Keratinocyte (primary cell): Measurements from ENCODE around the gene KRT31. TPM values are rescaled to one million over a fixed set of nuclear protein-coding genes. Genes with fewer than 3 reads are reported as not detected.

Experiments used
- DNase-seq: peaks from one replicate; pipeline ENCODE4 v3.0.0-alpha.2; 2011; ENCODE audit warnings: low read depth, missing footprints, low spot score
- FAIRE-seq: peaks from 2 replicates; lab custom pipeline; 2011; peaks lifted over from hg19 to GRCh38; lab: Jason Lieb, UNC
- H2AFZ ChIP-seq: 2 replicates; pipeline ENCODE4 v1.6.0; 2012; ENCODE audit warnings: low read length, control low read depth, inconsistent platforms; ENCODE audit not compliant: control insufficient read depth
- H3K27ac ChIP-seq: 2 replicates; pipeline ENCODE4 v1.5.1; 2011; ENCODE audit warnings: low read length; ENCODE audit not compliant: control insufficient read depth, insufficient read depth
- H3K27me3 ChIP-seq: 3 replicates; pipeline ENCODE4 v1.6.0; 2011; ENCODE audit warnings: low read length; ENCODE audit not compliant: control insufficient read depth, insufficient read depth; ENCODE audit errors: extremely low read depth
- H3K36me3 ChIP-seq, 2 experiments: 2 replicates in 1 of 2; 3 replicates in 1 of 2; pipeline ENCODE4 v1.5.1; 2011; ENCODE audit warnings: low read length in 2 of 2, mild to moderate bottlenecking in 1 of 2; ENCODE audit not compliant: control insufficient read depth in 2 of 2, insufficient read depth in 2 of 2; ENCODE audit errors: extremely low read depth in 1 of 2
- H3K4me1 ChIP-seq: 3 replicates; pipeline ENCODE4 v1.5.1; 2011; ENCODE audit warnings: low read length; ENCODE audit not compliant: control insufficient read depth, insufficient read depth; ENCODE audit errors: extremely low read depth
- H3K4me2 ChIP-seq: 3 replicates; pipeline ENCODE4 v1.6.0; 2011; ENCODE audit warnings: low read depth, low read length; ENCODE audit not compliant: control insufficient read depth, insufficient read depth; ENCODE audit errors: extremely low read depth
- H3K4me3 ChIP-seq, 3 experiments: fragments of 200-600 bp in 1 of 3; sonication (generic) in 1 of 3; 2 replicates in 2 of 3; 3 replicates in 1 of 3; pipeline ENCODE4 v1.5.1; 2011 to 2016; ENCODE audit warnings: low read length in 3 of 3, mild to moderate bottlenecking in 3 of 3, control low read depth in 2 of 3, inconsistent platforms in 1 of 3, low read depth in 1 of 3, mixed read lengths in 1 of 3, mixed run types in 1 of 3, moderate library complexity in 1 of 3; ENCODE audit not compliant: control insufficient read depth in 2 of 3, insufficient read depth in 2 of 3; ENCODE audit errors: extremely low read depth in 1 of 3
- H3K79me2 ChIP-seq: 2 replicates; pipeline ENCODE4 v1.6.0; 2012; ENCODE audit warnings: low read length; ENCODE audit not compliant: control insufficient read depth, insufficient read depth
- H3K9ac ChIP-seq: 3 replicates; pipeline ENCODE4 v1.6.0; 2011; ENCODE audit warnings: low read length; ENCODE audit not compliant: control insufficient read depth, insufficient read depth; ENCODE audit errors: extremely low read depth
- H3K9me1 ChIP-seq: 3 replicates; pipeline ENCODE4 v1.6.0; 2011; ENCODE audit warnings: low read length; ENCODE audit not compliant: control insufficient read depth, insufficient read depth; ENCODE audit errors: extremely low read depth
- H3K9me3 ChIP-seq: 2 replicates; pipeline ENCODE4 v1.5.1; 2012; ENCODE audit warnings: low read depth, low read length; ENCODE audit not compliant: control insufficient read depth
- H4K20me1 ChIP-seq: 3 replicates; pipeline ENCODE4 v1.6.0; 2011; ENCODE audit warnings: low read length; ENCODE audit not compliant: control insufficient read depth, insufficient read depth; ENCODE audit errors: extremely low read depth
- EZH2 ChIP-seq: IDR thresholded peaks from one replicate; pipeline ENCODE4 v1.6.1; 2012; ENCODE audit warnings: inconsistent platforms, mild to moderate bottlenecking, low read length, moderate library complexity
- dilution Hi-C: fragments of 300-500 bp; cut with MboI; formaldehyde crosslinking; loops from one replicate; pipeline ENCODE4 v1.7.0; 2020; ENCODE audit warnings: low sequenced_read_pairs; ENCODE audit not compliant: extremely low pct_ligation_motif_present
- polyA plus RNA-seq, 5 experiments: library from polyadenylated mRNA; depleted of rRNA in 3 of 5; stranded (reverse) in 3 of 5; stranded (forward) in 1 of 5; unstranded in 1 of 5; fragments of >200 nt; gene quantifications; 1 replicate in 1 of 5; 2 replicates in 3 of 5; 3 replicates in 1 of 5; pipeline versions ENCODE4 v1.2.1 to v1.2.3, GENCODE V29; 2011 to 2012; ENCODE audit warnings: missing spikeins in 2 of 5, low read depth in 1 of 5, low replicate concordance in 1 of 5
- TF ChIP-seq, protein P1 (sequence below), 3 experiments: IDR thresholded peaks in 1 of 3; conservative IDR thresholded peaks in 1 of 3; optimal IDR thresholded peaks in 1 of 3; 2 replicates in 2 of 3; 3 replicates in 1 of 3; pipeline versions ENCODE3 to v1.5.1; 2011; ENCODE audit warnings: low read length in 3 of 3, mild to moderate bottlenecking in 3 of 3, moderate library complexity in 2 of 3, control low read depth in 1 of 3, inconsistent platforms in 1 of 3; ENCODE audit not compliant: insufficient read depth in 2 of 3; ENCODE audit errors: extremely low read depth in 1 of 3

Gene KRT31
- polyA plus RNA-seq, 1 donor (not counting 4 experiments of a cell fraction or from before 2014, with no cell fraction given) = 24.9 TPM

DNA sequence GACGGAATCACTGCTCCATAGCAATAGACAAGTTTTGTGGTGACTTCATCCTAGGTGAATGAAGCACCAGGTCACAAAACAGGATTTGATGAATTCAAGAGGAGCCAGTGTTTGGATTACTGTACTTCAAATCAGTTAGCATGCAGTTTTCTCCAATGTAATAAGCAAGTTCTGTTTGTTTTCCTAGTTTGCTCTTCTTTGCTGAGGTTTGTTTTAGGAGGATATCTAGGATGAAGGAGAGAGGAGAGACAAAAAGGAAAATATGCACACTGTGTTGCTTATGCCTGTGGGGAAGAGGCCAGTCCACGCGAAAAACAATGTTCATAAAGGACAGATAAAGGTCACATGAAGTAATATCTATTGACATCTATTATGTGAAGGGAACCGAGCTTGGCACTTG lies 18.0 kb upstream of the KRT31 start:
- DNase-seq (no peak), FAIRE-seq (no peak)
- no peak for TF ChIP-seq EZH2
- TF ChIP-seq, protein P1, sequence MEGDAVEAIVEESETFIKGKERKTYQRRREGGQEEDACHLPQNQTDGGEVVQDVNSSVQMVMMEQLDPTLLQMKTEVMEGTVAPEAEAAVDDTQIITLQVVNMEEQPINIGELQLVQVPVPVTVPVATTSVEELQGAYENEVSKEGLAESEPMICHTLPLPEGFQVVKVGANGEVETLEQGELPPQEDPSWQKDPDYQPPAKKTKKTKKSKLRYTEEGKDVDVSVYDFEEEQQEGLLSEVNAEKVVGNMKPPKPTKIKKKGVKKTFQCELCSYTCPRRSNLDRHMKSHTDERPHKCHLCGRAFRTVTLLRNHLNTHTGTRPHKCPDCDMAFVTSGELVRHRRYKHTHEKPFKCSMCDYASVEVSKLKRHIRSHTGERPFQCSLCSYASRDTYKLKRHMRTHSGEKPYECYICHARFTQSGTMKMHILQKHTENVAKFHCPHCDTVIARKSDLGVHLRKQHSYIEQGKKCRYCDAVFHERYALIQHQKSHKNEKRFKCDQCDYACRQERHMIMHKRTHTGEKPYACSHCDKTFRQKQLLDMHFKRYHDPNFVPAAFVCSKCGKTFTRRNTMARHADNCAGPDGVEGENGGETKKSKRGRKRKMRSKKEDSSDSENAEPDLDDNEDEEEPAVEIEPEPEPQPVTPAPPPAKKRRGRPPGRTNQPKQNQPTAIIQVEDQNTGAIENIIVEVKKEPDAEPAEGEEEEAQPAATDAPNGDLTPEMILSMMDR (optimal IDR thresholded peaks at IDR 0.05 in 1 of 3, IDR thresholded peaks at IDR 0.05 in 1 of 3, conservative IDR thresholded peaks at IDR 0.05 in 1 of 3; ENCODE audit: extremely low read depth in 1 of 3, insufficient read depth in 2 of 3, low read length in 3 of 3) = no peak
- H3K36me3 ChIP-seq = no peaks in the 10 kb centered on the region
- no peak overlapping the region for H3K4me2 ChIP-seq
- H3K9me1 ChIP-seq = peaks cover 2% of the 10 kb centered on the region
- H3K27me3 ChIP-seq = no peaks in the 10 kb centered on the region
- H3K4me1 ChIP-seq = peaks cover 34% of the 10 kb centered on the region
- no peak overlapping the region for H3K9ac ChIP-seq
- no peak overlapping the region for H2AFZ ChIP-seq
- H3K79me2 ChIP-seq = no peaks in the 10 kb centered on the region
- H3K9me3 ChIP-seq = no peaks in the 10 kb centered on the region
- no peak overlapping the region for H3K27ac ChIP-seq
- no peaks in the 10 kb centered on the region for H4K20me1 ChIP-seq
- dilution Hi-C loops = no loop called here
- H3K4me3 ChIP-seq = no peak overlapping the region

GRCh38 chr17:41413982-41414381 lies 16.6 kb upstream of the KRT31 start:
- Histone ChIP-seq H3K79me2 (no peaks in the 10 kb centered on the region), H4K20me1 (no peaks in the 10 kb centered on the region), H3K36me3 (no peaks in the 10 kb centered on the region), H3K9ac (no peak overlapping the region), H3K9me1 (peaks cover 2% of the 10 kb centered on the region), H3K27me3 (no peaks in the 10 kb centered on the region), H3K27ac (no peak overlapping the region), H3K4me2 (no peak overlapping the region), H3K4me1 (peaks cover 19% of the 10 kb centered on the region), H2AFZ (no peak overlapping the region), H3K9me3 (no peaks in the 10 kb centered on the region), H3K4me3 (no peak overlapping the region)
- TF ChIP-seq, protein P1 (optimal IDR thresholded peaks at IDR 0.05 in 1 of 3, IDR thresholded peaks at IDR 0.05 in 1 of 3, conservative IDR thresholded peaks at IDR 0.05 in 1 of 3; ENCODE audit: extremely low read depth in 1 of 3, insufficient read depth in 2 of 3, low read length in 3 of 3) = no peak
- FAIRE-seq = no peak
- DNase-seq = no peak
- dilution Hi-C loops = no loop called here
